ENCODE results near the gene ZNF474.

Gene ZNF474

DNA sequence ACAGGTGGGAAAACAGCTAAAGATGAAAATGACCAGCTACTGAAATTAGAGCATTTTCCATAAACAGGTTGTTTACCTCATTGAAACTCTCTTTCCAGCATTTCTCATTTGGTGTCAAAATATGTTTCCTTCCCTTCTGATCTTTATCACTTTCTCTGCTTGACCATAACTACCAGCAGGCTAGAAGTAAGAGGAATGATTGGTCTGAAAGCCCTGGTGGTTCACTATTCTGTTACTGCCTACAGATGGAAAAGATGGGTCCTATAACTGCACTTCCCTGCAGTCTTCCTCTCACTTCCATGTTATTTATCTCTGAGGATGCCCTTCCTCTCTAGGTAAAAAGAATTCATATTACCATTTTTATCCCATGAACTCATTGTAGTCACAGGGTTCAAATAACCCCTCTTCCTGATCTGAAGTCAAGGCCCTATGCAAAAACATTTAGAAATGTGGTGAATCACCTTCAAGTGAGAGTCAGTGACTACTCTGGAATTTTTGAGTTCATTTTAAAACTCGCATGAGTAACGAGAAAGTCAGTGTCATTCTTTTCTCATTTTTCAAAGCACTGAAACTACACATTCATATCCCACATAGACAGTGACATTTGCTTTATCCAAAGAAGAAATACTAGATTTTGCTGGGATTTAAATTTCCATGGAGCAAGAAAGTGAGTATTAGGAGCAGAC, 51.7 kb downstream of the ZNF474 start:
- DNase-seq (ENCODE audit: low read depth, low spot score): no peak

DNA sequence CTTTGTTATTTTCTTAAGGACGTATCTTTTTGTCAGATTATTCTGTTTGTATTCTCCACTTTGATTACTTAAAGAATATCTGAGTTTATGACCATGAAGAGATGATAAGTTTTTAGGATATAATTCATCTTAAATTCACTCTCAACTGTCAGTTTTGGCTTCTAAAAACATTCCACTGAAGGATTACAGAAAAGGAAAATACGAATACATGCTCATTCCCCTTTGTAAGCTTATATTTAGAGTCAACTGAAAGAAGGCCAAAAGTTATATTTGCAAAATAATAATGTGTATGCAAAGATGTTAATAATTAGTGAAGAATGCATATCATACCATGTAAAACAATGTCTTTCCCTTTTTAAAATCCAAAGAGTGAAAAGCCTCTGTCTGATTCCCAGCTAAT, 52.5 kb downstream of the ZNF474 start:
- DNase-seq (ENCODE audit: low read depth, low spot score): no peak

DNA sequence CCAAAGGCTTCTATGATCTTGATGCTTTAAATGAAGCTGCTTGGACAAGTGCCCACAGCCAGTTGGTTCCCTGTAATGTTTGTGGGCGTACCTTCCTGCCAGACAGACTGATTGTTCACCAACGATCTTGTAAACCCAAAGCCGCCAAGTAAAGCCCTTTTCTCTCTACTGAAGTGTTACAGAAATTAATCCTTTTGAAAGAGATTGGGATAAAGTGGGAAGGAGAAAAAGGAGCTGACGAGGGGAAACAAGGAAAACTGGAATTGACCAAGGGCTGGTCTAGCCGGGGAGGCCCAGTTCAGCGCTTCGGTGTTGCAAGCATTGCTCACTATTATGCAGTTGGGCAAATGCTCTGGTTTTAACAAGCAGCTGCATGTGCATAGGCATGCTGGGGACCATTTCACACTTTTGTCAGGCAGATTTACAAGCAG, 53.2 kb downstream of the ZNF474 start:
- no peak for DNase-seq (ENCODE audit: low read depth, low spot score)

DNA sequence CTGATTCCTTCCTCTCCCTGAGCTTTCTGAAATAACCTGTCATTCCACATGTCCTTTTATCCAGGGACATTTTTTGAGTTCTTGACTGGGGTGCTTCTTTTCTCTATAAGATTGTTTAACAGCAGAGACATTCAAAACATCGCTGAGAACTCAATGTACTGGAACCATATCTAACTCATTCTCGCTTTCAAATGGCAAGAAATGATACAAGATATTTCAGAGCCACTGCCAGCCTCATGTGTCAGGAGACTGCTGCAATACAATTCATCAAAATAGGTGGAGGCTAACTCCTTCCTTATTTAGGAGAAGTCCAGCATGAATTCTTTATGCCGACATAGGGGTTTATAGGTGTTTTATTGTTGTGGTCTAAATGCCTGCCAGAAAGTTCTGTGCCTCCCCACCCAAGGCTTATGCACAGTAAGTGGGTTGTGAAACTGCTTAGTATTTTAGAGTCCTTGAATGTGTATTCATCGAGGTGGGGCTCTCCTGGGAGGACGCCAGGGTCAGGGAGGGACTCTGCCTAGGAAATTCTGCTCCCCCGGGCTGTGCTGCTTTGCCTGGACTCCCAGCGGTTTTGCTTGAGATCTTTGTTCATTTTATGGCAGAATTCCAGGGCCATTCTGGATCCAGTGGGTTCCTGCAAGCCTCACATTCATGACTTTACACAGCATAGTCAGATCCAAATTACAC, 53.9 kb downstream of the ZNF474 start:
- no peak for DNase-seq (ENCODE audit: low read depth, low spot score)

DNA sequence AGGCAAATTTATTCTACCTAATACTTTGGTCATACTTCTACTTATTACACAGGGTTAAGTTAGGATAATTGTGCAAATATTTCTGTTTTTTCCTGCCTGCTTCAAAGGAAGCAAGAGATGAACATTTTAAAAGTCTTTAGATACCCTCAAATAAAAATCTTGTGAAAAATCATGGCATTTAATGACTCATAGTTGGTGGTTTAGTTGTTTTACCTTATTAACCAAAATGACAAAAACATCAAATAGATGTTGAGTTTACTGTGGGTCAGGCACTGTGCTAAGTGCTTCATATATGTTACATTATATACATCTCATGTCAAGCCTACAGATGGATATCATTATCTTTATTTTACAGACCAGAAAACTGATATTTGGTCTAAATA, 54.4 kb downstream of the ZNF474 start:
- no peak for DNase-seq (ENCODE audit: low read depth, low spot score)

DNA sequence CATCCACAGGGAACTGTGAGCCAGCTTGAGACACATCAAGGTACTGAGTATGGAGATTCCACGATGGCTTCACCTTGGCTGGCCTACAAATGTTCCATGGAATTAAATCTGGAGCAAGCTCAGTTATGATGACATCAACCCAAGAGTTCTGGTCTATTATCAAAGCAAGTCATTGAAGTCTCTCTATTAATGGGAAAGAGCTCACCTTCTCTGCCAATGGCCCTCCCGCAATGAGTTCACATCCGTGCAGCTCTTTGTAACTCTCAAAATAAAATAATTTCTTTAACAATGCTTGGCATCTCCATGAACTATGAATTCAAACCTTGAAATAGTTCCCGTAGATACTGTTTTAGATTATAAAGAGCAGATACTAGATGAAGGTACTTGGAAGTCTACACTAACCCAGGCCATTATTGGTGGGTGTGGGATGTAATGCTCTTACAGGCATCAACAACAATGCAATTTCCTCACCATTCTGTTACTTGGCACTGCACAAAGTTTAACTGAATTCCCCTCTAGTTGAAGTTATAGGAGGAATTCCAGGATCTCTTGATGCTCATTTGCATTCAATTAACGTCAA, 55.4 kb downstream of the ZNF474 start:
- DNase-seq (ENCODE audit: low read depth, low spot score): no peak

DNA sequence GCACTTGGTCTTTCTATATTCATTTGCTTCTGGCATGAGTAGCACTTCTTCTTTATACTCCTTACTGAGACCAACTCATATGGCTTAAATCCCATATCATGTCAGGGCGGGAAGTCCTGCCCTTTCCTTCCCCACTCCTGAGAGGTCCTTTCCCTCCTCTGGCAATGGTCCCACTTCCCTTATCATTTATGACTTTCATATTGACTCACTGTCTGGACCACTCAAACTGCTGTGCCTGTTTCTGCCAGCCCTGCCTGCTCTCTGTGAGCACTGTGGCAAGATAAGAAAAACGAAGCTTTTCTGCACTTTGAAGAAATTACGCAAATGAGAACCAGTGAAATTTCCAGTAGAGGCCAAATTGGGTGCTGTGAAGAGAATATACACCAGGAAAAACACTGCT, 58.1 kb downstream of the ZNF474 start:
- no peak for DNase-seq (ENCODE audit: low read depth, low spot score)

DNA sequence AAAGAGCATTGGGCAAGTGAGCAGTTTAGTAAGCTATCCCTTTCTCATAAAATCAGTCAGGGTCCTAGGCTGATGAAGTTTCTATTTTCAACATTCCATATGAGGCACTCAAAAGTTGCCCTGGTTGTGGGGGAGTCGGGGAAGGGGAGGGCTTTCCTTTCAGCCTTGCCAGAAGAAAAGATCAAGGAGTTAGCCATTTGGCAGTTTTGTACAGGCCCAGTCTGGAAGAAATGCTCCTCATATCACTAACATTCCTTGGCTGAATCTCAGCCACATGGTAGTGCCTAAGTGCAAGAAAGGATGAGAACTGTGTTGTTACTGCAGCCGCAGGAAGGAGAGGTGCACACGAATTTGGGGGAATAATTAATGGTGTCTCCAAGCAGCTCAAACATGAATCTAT, 60.8 kb downstream of the ZNF474 start:
- no peak for DNase-seq (ENCODE audit: low read depth, low spot score)

DNA sequence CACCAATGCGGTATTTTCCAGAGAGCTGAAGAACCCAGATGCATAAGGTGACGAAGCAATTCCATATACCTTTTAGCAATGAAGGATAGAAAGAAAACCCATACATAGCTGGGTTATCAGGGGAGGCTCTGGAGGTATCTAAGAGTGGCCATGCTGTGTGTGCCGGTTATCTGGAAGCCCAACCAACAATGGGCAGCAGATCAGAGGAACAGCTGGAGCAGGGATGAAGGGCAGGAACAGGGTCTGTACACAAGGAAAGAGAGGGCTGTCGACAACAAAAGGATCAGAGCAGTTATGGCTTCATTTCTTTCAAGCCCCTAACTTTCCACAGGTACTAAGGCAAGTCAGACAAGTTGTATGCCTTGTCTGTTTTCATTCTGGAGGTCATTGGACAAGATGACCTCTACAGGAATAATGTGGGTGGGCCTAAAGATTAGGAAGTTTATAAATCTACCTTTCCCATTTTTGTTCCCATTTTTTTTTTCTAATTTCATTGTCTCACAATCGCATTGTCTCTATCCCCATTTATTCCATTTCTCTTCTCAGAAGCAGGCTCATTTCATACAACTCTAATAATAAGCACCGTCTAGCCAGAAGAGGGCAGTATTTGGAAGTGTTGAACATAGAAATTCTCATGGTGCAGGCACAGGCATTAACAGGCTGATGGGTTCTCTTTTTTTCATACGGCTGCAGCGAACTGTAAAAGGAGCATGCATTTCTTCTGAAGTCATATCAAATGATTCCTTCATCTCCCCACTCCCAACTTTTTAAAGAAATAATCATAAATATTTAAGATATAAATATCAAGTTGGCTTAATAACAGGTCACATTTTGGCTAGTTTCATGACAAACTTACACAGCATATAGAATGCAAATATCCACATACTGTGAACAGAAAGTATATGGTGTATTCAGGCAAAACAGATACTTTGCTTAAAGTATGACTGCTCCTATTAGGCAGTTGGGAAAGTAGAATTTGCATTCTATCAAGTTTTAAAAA, 63.5 kb downstream of the ZNF474 start:
- DNase-seq (ENCODE audit: low read depth, low spot score): no peak

DNA sequence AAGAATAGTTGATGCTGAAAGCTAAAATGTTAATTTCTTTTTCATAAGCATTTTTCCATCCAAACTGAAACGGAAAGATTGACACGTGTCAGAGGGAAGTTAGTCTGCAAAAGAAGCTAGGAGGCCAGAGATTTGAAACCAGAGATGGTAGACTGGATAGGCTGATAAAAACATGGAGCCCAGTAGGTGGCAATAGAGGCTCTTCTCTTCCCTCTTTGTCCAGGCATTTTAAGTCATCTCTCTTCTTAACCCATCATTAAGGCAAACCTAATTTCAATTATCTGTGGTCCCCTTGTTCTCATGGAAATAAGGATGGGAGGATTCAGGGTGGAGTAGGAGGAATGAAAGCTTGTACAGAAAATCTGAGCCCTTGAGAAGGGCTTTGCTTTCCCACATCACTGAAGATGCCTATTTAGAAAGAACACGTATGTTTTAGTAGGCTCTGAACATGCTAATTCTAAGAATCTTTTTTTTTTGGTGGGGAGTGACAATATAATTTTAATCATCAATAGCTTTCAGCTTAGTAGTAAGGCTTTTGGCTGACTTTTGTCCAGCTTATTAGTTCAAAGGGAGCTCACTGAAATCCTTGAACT, 66.6 kb downstream of the ZNF474 start:
- no peak for DNase-seq (ENCODE audit: low read depth, low spot score)

DNA sequence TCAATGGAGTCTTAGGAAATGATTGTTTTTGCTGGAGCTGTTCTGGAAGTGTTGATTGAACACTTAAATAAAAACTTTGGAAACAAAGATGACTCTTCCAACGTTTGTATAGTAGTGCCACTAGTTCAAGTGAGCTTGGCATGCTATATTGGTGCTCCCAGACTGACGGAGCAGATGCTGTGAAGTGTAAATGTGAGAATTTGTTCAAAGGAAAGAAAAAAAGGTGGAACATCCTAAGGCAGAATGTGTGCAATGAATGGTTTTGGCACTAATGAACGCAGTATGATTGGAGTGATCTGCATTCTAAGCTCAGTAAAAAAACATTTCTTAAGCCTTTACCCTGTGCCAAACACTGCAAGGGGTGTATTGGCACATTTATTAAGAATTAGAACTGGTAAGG, 69.8 kb downstream of the ZNF474 start:
- no peak for DNase-seq (ENCODE audit: low read depth, low spot score)

DNA sequence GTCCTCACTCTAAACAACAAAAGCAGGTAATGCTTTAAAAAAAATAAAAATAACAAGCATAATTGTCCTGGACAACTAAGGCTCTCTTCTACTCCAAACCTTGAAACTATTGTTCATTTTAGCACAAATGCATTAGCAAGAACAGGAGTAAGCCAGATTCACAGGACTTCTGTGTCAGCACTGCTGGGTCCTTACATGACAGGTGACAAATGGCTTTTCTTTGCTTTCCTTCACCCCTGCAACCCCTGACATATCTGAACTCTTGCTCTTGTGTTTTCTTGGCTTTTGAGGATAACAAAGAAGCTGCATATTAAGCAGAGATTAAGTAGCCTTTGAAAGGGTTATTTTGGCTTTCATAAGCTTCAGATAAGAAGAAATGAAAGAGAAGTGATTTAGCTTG, 71.1 kb downstream of the ZNF474 start:
- DNase-seq (ENCODE audit: low read depth, low spot score): no peak

DNA sequence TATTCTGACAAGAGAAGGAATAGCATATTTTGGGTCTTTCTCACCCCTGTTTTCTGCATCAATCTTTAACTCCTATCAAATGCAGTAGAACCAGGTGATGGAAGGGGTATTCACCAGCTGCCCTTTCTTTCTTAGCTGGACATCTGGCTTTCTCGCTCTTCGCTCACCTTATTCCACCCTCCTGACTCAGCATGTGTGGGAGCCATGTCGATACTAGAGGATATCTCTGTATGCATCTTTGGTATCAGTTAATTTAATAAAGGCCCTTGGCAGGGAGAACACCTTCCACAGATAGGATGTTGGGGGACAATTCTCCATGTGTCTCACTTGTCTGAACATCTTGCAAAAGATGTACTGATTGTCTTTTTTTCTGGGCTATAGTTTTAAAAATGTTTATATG, 71.5 kb downstream of the ZNF474 start:
- DNase-seq (ENCODE audit: low read depth, low spot score): no peak

DNA sequence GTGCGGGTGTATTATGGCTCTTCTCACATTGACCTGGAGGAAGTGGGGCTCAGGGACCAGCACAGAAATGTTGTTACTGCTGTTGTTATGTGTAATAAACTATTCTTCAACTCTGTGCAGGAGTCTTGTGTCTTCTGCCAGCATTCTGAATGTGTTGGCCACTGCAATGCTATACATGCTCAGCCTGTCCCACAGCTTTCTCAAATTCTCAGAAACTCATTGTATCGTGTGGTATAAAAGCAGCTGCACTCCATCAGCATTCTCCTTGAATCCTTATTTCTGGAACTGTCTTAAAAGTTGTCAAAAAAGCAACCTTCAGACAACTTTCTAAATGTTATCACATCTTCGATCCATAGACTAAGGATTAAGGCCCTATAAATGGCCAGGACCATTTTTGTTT, 72.0 kb downstream of the ZNF474 start:
- no peak for DNase-seq (ENCODE audit: low read depth, low spot score)

DNA sequence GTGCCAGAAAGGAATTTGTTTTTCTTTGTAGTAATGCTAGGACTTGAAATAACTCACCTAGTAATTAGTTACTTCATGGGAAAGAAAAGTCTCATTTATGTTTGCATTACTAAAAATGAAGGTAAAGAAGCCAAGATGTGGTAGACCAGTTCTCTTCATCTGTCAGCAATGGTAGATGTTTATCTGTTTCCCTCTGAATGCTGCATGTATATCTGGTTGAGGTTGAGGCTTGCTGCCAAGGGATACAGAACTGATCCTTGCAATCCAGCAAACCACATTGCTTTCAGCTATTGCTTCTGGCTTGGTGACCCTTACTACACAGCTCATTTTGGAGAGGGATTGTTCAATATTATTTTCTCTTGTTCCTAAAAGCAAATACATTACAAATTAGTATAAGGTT, 73.6 kb downstream of the ZNF474 start:
- no peak for DNase-seq (ENCODE audit: low read depth, low spot score)

Data from iPS DF 19.7 (cell line).